Right lobe of liver (tissue), 4 donors: ENCODE results near the gene POGK.

Experiments
- CTCF ChIP-seq, 4 donors: fragments of 200-600 bp in 3 of 4; fragments of 450-650 bp in 1 of 4; IDR thresholded peaks; one replicate each; pipeline versions ENCODE4 v1.5.1 to v1.8.0; 2016 to 2022; ENCODE audit warnings: antibody characterized with exemption in 4 of 4, mild to moderate bottlenecking in 2 of 4
- POLR2A ChIP-seq: fragments of 450-650 bp; IDR thresholded peaks from one replicate; pipeline ENCODE4 v1.6.1; 2017; ENCODE audit warnings: antibody characterized with exemption, mild to moderate bottlenecking
- donor health status: DM: no; HTN: no; CAD: no.
- donor health status: DM: no; HTN: no; CAD: no.
- donor health status: DM: no; HTN: yes; CAD: no.

- TF ChIP-seq CTCF (IDR thresholded peaks at IDR 0.05) = no peak
- no peak for TF ChIP-seq POLR2A
Observed at GRCh38 chr1:166819974-166820373, 19.3 kb upstream of the POGK start.
